CD4-positive, alpha-beta T cell treated with Interleukin-12 subunit alpha and Interleukin-12 subunit beta, for 1 hour (primary cell): ENCODE data around the gene C10orf90.

Source experiments
- DNase-seq: peaks from one replicate; pipeline ENCODE4 v3.0.0-alpha.2; 2020

The C10orf90 gene

DNA sequence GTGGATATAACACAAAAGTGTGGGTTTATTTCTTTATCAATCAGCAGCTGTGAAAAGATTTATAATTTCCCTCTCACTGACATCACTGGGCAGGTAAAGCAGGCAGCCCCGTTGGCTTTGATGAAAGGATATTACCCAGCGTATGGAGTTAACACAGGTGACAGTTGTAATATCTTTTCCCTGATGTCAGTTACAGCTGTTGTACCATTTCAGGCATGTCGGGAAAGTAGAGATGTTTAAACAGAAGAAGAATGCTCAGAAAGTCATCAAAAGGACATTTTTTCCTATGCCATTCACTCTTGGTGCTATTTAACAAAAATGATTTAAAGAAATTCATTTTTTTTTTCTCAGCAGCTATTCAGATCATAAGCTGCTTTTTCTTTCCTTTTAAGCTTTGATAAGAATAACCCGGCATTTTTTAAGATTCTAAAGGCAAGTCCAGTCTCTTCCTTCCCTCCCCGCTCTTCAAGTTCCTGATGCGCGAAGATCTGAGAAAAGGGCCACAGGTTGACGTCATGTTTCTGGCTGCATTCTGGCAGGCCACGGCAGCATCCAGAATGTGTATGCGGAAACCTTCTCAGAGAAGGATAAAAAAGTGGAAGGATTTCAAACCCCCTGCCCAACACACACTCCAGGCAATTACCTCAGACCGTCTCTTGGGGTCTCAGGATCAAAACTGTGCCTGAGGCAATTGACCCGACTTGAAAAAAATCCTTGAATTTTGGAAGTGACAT is 249.8 kb downstream of the C10orf90 start:
- no peak for DNase-seq

DNA sequence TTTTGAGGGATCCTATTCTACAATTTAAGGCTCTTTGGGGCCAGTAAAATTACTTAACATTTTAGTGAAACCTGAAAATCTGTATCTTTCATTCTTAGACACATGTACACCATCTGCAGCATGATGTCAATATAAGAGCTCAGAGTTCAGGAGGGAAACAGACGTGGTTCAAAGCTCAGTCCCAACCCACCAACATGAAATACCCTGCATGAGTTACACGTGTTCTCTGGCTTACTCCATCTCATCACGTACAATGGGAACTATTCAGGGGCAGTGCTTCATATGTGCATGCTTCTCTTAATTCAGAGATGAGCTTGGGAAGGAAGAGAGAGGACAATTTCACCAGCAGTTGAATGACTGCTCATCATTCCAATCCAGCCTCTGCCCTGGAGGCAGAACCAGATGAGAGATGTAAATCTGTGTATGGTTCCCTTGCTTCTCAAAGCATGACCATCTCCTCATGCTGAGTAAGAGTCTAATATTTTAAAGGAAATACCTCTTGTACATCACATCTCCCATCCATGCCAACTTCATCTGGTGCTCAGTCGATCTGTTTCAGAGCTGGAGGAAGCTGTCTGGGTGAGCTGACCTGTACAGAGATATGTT is 253.2 kb downstream of the C10orf90 start:
- DNase-seq, result no peak

DNA sequence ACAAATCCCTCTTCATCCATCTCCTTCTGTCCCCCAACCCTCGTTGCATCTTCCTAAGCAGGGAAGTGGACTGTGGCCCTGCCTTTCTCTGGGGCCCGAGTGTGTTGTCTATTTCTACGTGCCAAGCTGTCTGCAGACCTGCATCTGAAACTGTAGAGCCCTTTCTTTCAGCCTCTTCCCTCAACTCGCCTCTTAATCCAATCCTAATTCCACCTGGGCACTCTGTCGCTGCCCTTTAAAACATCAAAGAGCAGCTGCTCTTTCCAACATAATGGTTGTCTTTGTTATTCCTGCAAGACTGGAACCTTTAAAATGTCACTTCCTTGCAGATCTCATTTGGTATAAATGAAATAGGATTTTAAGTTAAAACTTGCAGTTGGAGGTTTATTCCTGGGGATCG is 260.7 kb downstream of the C10orf90 start:
- DNase-seq, result no peak

GRCh38 chr10:126408953-126409641 is 261.4 kb downstream of the C10orf90 start:
- DNase-seq, result no peak

- no peak for DNase-seq
These were observed 262.7 kb downstream of the C10orf90 start for GRCh38 chr10:126407831-126408230.

GRCh38 chr10:126405239-126405775 is 265.2 kb downstream of the C10orf90 start:
- no peak for DNase-seq

GRCh38 chr10:126402721-126403695 is 267.5 kb downstream of the C10orf90 start:
- DNase-seq, result no peak

GRCh38 chr10:126400641-126401040 is 269.9 kb downstream of the C10orf90 start:
- DNase-seq, result no peak

DNA sequence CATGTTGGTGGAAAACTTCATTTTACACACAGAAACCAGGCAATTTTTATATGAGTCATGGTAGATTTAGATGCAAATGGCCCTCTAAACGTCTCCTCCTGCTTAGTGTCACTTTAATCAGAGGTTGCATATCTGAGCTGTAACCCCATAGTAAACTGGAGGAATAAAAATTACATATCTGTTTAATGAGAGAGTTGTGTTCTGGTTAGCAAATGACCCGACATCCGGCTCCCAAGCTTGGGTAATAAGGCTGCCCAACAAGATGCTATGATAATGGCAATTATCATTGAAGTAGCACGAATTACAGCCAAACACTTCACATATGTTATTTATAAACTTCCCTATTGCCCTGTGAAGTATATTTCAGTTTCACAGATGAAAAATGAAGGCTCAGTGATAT is 271.6 kb downstream of the C10orf90 start:
- no peak for DNase-seq

DNA sequence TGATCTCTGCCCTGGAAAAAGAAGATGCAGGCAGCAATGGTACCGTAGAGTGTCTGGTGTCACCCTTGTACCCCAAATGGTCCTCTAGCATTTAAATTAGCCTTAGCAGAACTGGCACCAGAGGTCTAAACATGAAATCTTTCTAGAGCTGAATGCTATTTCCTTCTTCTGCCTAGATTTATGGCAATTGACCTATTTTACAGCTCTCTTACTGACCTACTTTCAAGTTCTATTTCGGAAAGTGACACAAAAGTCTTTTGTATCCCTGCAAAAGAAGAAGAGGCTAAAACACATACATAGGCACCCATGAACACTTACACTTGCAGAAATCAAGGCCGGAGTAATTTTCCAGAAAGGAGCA is 272.1 kb downstream of the C10orf90 start:
- no peak for DNase-seq

- no peak for DNase-seq
These were observed 272.7 kb downstream of the C10orf90 start for GRCh38 chr10:126397640-126398382.

DNA sequence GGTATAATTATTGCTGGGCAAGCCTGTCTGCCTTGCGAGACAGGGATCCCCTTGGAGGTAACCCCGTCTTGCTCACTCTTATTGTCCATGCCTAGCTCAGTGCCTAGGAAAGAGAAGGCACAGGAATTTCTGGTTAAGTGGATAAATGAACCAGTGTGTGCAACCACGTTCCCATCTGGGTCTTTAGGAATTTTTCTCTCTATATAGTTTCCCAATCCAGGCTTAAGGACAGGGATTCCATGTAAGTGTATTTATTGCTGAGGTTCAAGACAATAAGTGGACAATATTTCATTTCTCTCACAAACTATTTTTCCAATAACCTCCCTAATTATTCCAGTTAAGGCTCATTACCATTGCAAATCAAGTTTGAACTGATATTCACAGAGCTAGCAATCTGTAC is 273.3 kb downstream of the C10orf90 start:
- no peak for DNase-seq

- DNase-seq, result no peak
These were observed 275.5 kb downstream of the C10orf90 start for GRCh38 chr10:126394948-126395347.

DNA sequence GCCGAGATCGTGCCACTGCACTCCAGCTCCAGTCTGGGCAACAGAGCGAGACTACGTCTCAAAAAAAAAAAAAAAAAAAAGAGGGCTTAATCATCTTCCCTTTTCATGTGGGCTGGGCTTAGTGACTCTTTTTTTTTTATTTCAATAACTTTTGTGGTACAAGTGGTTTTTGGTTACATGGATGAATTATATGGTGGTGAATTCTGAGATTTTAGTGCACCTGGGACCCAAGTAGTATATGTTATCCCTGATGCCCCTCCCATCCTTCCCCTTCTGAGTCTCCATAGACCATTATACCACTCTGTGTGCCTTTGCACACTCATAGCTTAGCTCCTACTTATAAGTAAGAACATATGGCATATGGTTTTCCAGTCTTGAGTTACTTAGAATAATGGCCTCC is 277.4 kb downstream of the C10orf90 start:
- no peak for DNase-seq

- DNase-seq, result no peak
These were observed 278.0 kb downstream of the C10orf90 start for GRCh38 chr10:126392469-126392868.

DNA sequence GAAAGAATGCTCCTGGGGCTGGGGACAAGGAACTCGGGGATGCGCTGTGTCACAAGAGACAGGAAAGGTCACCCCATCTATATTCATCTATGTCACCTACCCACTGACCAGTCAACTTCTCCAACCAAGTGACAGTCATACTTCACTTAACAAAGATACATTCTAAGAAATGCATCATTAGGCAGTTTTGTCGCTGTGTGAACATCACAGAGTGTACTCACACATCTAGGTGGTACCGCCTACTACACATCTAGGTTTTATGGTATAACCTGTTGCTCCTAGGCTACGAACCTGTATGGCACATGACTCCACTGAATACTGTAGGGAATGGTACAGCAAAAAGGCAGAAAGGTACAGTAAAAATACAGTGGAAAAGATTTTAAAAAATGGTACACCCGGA is 278.4 kb downstream of the C10orf90 start:
- no peak for DNase-seq

- no peak for DNase-seq
These were observed 279.2 kb downstream of the C10orf90 start for GRCh38 chr10:126391192-126391885.

DNA sequence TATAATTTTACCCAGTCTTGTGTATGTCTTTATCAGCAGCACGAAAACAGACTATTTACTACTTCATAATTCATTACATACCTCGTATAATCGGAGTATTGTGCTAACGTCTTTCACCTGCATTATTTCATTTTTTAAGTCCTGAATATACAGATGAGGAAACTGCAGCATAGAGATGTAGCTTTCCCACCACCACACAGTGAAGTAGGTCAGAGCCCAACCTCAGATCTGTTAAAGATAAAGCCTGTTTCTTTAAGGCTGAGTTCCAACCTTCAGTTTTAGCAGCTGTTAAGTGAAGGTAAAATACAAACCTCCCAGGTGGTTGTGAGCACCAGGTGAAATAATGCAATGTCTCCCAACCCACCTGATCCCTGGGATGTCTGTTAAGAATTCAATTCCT is 280.2 kb downstream of the C10orf90 start:
- no peak for DNase-seq

- no peak for DNase-seq
These were observed 282.3 kb downstream of the C10orf90 start, which contains the start of gene ADAM12 for GRCh38 chr10:126387931-126388911. TSS of gene ADAM12 (minus strand) at chr10:126388477. CDS start at chr10:126388145, 332 bp downstream.
